Measurements from ENCODE around the gene CHRM5.

The CHRM5 gene, protein sequence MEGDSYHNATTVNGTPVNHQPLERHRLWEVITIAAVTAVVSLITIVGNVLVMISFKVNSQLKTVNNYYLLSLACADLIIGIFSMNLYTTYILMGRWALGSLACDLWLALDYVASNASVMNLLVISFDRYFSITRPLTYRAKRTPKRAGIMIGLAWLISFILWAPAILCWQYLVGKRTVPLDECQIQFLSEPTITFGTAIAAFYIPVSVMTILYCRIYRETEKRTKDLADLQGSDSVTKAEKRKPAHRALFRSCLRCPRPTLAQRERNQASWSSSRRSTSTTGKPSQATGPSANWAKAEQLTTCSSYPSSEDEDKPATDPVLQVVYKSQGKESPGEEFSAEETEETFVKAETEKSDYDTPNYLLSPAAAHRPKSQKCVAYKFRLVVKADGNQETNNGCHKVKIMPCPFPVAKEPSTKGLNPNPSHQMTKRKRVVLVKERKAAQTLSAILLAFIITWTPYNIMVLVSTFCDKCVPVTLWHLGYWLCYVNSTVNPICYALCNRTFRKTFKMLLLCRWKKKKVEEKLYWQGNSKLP

DNA sequence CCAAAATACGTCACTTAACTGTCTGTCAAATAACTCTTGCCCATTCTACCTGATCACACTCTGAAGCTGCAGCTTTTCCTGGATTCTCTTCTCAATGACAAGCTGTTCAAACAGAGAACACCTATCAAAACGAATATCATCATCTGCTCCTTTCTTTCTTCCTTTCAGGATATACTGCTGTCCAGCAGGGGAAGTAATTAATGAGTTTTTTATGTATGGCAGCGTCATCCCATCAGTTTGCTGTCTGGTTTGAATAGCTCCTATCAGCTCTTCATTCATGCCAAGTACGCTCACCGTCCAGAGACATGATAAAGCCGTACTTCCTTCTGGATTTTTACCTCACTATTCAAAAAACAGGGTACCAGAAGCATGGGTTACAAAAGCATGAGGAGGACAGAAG lies at the start of gene CHRM5:
Gene CHRM5 (plus strand): TSS at position 274 of the 400 bp plus-strand sequence. CDS start 94,221 bp downstream, outside the sequence.
- DNase-seq, result no peak

- DNase-seq, result no peak
Observed at GRCh38 chr15:33923446-33923845, 44.9 kb upstream of the CHRM5 start.

DNA sequence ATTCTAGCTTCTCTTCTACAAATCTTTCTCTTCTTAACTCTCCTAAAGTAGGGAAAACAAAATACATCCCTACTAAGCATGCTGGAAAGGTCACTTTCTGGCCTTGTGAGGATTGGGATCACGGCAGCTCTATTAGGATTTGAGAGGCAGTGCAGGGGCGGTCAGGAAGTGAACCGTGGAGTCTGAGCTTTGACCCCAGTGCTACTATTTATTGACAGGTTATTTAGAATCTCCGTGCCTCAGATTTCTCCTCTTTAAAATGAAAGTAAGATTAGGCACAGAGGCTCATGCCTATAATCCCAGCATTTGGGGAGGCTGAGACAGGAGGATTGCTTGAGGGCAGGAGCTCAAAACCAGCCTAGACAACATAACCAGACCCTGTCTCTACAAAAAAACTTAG lies 42.0 kb upstream of the CHRM5 start:
- DNase-seq, result no peak

- DNase-seq, result no peak
Observed at GRCh38 chr15:33932734-33933133, 35.6 kb upstream of the CHRM5 start.

- DNase-seq, result no peak
Observed at GRCh38 chr15:33934396-33934795, 33.9 kb upstream of the CHRM5 start.

- no peak for DNase-seq
Observed at GRCh38 chr15:33934921-33935320, 33.4 kb upstream of the CHRM5 start.

DNA sequence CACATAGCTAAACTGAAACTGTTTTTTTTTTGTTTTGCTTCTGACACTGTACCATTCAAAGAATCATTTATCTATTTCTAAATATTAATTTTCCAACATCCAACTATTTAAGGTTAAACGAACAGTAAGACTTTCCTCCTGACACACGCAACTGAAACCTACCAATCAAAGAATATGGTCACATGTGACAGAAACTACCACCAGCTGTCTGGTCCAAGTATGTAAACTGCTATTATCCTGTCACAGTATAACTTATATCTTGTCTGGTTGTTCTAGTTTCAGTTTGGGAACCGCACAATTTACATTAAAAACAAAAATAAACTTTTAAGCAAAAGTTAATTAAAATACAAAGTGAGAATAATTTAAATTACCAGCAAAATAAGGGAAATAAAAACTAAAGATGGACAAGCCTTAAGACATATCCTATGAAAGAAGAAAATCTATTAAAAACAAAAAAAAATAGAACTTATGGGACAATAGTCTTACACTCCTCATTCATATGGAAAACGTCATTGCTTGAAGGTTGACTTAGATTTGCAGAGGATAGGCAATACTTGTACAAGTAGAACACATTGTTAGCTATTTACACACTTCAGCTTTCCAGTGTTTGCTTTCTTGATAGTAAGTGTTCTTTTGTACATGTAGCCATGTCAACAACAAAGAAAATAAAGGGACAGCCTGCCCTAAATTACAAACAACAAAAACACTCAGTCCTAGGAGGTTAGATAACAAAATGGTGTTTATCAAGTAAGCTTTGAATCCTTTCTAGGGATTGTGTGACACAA lies 26.8 kb upstream of the CHRM5 start:
- DNase-seq, result no peak

DNA sequence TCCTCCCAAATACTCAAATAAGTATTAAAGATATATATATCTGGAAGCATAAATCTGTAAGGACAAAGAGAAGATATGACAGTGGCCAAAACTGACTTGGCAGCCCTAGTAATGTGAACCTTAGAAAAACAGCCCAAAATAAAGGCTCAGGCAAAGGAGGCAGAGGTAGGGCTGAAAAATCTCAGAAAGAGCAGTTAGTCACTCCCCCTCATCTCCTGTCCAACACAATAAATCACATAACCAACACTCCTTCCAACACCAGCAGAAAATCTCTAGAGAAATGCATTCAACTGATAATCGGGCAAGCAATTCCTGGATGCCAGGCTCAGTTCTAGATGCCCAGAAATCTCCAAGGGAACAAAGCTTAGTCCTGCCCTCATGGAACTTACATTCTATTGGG lies 22.1 kb upstream of the CHRM5 start:
- DNase-seq, result no peak

- no peak for DNase-seq
Observed at GRCh38 chr15:33955945-33956344, 12.4 kb upstream of the CHRM5 start.

DNA sequence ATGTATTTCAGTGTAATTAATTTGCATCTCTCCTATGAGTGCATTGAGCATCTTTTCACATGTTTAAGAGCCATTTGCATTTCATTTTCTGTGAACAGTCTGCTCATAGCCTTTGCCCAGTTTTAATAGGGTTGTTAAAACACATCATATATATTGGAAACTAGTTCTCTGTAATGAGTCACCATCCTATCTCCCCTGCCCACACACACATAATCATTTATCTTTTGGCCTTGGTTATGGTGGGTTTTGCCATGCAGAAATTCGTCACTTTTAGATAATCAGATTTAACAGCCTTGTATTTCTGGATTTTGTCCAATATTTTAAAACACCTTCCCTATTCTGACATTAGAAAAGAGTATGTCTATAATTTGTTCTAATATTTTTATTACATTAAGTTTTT lies 11.9 kb upstream of the CHRM5 start:
- DNase-seq, result no peak

GRCh38 chr15:33959844-33960548 lies 8.3 kb upstream of the CHRM5 start:
- no peak for DNase-seq

- DNase-seq, result no peak
Observed at GRCh38 chr15:33960549-33960935, 7.8 kb upstream of the CHRM5 start.

- no peak for DNase-seq
Observed at GRCh38 chr15:33963831-33964664, 4.2 kb upstream of the CHRM5 start.

DNA sequence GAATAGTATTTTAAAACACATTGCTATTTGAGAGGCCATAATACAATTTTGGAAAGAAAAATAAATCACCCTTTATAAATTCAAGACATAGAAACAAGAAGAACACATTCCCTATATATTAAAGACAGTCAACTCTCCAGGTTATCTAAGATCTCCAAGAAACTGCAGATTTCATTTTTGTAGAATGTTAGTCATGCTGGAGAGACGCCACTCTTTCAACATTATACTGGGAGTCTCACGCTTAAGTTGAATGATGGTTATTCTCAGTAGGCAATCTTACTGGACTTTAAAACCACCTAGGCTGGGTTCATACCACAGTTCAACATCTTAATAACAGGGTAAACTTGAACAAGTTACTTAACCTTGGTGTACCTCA lies 3.6 kb upstream of the CHRM5 start:
- DNase-seq, result no peak

GRCh38 chr15:33968821-33969220 lies 524 bp downstream of the CHRM5 start:
- no peak for DNase-seq

GRCh38 chr15:33971811-33972210 lies 3.5 kb downstream of the CHRM5 start:
- no peak for DNase-seq

- DNase-seq, result no peak
Observed at GRCh38 chr15:33975022-33975565, 6.8 kb downstream of the CHRM5 start.

DNA sequence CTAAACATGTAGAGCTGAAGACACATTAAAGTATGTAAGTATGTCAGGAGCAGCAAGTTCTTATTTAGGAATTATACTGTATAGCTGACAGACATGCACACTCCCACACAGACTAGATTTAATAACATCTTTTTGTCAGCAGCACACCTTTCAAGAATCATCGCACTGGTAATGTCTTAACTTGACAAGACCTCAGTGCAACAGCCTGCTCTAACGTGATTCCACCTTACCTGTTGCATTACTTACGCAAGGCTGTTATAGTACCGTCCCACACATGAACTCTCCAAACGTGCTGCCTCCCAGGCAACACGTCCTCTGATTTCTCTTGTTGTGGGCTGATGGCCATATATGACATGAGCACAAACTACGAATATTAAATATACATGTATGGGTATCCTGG lies 11.9 kb downstream of the CHRM5 start:
- DNase-seq, result no peak

- no peak for DNase-seq
Observed at GRCh38 chr15:33982516-33982915, 14.2 kb downstream of the CHRM5 start.

GRCh38 chr15:33985287-33985686 lies 17.0 kb downstream of the CHRM5 start:
- DNase-seq, result no peak

GRCh38 chr15:33985751-33986150 lies 17.5 kb downstream of the CHRM5 start:
- DNase-seq, result no peak

DNA sequence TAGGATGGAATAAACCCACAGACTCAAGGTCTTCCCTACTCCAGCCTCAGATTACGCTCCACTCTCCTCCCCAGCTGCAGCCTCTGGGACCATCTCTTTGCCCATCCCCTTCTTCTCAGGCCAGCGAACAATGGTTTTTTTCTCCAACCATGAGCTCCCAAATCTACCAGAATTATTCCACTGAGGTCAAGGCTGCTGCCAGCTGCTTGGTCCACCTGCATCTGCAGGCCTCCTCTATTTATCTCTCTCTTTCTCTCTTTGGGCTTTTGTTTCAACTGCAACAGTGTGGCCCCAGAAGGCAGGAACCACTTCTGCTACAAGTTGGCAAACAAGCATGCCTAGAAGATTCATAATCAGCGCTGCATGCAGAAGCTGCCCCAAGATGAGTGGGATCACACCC lies 19.1 kb downstream of the CHRM5 start:
- DNase-seq, result no peak

All from NCI-H187 (cell line).